Stimulated activated CD8-positive, alpha-beta memory T cell treated with anti-CD3 and anti-CD28 coated beads, Interleukin-4, amount 100 ng/mL, for 4 hours (primary cell): Measurements from ENCODE around the gene PGM2.
"Not testable (repeated sequence)": the region's sequence is repeated elsewhere in the genome, so short reads cannot be mapped to it uniquely, and the experiment has no call there.

Experiments used
- DNase-seq, 2 donors: peaks; one replicate each; pipeline ENCODE4 v3.0.0-alpha.2; 2020; ENCODE audit warnings: low read depth in 2 of 2, low spot score in 1 of 2

The PGM2 gene

GRCh38 chr4:37816719-37817118 lies 9.8 kb upstream of the PGM2 start:
- DNase-seq: no peak

GRCh38 chr4:37818752-37819151 lies 7.7 kb upstream of the PGM2 start:
- DNase-seq: no peak

DNA sequence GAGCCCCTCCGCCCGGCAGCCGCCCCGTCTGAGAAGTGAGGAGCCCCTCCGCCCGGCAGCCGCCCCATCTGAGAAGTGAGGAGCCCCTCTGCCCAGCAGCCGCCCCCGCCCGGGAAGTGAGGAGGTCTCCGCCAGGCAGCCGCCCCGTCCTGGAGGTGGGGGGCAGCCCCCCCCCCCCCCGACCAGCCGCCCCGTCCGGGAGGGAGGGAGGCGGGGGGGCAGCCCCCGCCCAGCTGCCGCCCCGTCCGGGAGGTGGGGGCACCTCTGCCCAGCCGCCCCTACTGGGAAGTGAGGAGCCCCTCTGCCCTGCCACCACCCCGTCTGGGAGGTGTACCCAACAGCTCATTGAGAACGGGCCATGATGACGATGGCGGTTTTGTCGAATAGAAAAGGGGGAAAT lies 6.0 kb upstream of the PGM2 start:
- not testable (repeated sequence) for DNase-seq

DNA sequence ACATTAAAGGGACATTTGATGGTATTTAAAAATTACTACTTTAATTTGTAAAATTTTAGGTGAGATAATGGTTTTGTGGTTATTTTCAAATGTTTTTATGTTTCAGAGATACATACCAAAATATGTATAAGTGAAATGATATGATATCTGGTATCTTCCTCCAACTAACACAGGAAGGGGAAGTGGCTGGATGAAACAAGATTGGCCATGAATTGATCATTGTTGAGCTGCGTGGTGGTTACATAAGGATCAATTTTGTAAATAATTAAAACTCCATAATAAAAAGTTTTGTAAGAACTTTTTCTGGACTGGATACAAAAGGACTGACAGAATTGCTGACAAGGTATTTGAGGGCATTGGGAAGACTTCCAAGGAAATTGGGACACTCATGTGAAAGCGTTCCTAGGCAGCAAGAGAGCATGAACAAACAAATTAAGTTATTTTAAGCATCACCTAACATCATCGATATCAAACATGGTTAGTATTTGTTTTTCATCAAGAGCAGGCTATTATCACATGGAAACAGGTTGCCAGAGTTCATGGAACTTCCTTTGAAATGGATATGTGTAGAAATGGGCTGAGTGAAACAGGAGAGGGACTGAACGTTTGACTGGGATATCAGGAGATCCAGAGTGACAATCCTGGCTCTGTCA lies 4.4 kb upstream of the PGM2 start:
- no peak for DNase-seq

GRCh38 chr4:37825501-37825900 lies 985 bp upstream of the PGM2 start:
- not testable (repeated sequence) for DNase-seq

DNA sequence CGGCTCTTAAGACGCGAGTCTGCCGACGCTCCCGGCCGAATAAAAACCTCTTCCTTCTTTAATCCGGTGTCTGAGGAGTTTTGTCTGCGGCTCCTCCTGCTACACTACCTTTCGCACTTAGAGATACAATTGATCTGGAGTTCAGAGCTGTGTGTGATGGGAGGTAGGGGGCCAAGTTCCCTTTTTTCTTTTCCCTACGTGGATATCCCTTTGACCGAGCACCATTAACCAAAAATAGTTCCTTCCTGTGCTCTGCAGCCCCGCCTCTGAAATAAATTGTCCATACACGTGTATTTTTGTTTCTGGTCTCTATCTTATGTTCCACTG lies 555 bp upstream of the PGM2 start:
- no peak for DNase-seq

GRCh38 chr4:37827030-37827685 lies 672 bp downstream of the PGM2 start:
- DNase-seq: no peak

DNA sequence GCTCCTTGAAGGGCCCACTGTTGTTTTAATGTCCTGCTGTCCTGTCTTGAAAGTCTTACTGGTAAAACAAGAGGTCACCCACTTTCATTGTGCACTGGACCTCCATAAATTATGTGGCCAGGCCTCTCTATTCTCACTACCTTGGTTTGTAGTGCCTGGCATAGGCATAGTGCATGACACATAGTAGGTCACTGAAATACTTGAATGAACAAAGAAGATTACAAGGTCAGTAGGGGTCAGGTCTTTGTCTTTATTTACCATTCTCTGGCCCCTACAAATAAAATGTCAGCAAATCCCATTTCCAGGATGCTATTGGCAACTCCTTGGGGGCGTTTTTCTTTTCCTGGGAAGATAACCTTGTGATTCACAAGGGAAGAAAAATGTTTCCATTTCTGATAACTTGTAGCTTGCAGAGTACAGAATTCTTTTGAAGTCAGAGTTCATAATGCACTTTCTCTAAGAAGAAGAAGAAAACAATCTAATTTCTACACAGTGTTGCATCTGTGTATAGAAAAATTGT lies 1.4 kb downstream of the PGM2 start:
- DNase-seq: no peak

- no peak for DNase-seq
Observed at GRCh38 chr4:37828843-37829242, 2.4 kb downstream of the PGM2 start.

GRCh38 chr4:37830640-37831039 lies 4.2 kb downstream of the PGM2 start:
- DNase-seq: no peak

DNA sequence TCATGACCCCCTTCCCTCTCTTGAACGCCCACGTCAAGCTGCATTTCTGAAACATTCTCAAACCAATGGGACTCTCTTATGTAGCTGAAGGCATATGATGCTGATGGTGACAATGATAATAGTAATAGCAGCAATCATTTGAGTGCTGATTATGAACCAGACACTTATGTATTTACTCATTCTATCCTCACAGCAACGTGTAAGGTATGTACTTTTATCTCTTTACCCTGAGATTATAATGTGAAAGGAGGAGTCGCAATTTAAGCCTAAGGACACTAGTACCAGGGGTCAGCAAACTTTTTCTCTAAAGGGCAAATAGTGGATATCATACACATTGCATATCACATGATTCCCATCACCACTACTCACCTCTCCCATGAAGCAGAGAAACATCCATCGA lies 8.5 kb downstream of the PGM2 start:
- no peak for DNase-seq

GRCh38 chr4:37835806-37836205 lies 9.3 kb downstream of the PGM2 start:
- DNase-seq: no peak

DNA sequence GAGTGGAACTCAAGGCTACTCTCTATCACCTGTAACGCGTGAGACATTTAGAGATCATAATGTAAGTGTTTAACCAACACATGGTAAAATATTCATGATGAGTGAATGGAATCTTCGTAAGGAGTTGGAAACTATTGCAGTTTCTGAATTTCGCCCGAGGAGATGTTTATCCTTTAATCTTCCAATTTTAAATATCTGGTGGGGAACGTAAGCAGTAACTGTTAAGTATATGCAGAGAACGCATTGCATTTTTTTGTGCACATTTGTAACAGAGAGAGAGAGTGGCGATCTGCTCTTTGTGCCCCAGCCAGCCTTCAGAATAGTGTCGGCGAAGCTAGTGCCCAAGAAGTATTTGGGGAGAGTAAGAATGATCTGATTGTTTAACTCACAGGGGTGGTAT lies 9.8 kb downstream of the PGM2 start:
- DNase-seq: no peak

GRCh38 chr4:37836838-37837440 lies 10.5 kb downstream of the PGM2 start:
- no peak for DNase-seq

DNA sequence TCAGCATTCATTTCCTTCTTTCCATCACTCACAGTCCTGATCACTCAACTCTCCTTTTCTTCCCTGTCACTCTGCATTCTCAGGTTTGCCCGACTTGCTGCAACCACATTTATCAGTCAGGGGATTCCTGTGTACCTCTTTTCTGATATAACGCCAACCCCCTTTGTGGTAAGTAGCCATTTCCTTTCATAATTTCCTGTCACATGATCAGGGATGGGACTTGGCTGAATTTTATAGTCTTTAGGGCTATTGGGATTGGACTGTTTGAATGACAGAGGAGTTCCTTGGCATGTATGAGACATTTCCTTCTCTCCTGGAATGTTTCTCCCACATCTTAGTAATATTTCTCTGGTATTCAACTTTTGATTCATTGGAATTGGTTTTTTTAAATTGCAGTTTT lies 11.0 kb downstream of the PGM2 start:
- DNase-seq: no peak

GRCh38 chr4:37839426-37839825 lies 12.9 kb downstream of the PGM2 start:
- DNase-seq: no peak

- no peak for DNase-seq
Observed at GRCh38 chr4:37844204-37844603, 17.7 kb downstream of the PGM2 start.

GRCh38 chr4:37845201-37845600 lies 18.7 kb downstream of the PGM2 start:
- no peak for DNase-seq

GRCh38 chr4:37847311-37847884 lies 20.9 kb downstream of the PGM2 start:
- DNase-seq: no peak

DNA sequence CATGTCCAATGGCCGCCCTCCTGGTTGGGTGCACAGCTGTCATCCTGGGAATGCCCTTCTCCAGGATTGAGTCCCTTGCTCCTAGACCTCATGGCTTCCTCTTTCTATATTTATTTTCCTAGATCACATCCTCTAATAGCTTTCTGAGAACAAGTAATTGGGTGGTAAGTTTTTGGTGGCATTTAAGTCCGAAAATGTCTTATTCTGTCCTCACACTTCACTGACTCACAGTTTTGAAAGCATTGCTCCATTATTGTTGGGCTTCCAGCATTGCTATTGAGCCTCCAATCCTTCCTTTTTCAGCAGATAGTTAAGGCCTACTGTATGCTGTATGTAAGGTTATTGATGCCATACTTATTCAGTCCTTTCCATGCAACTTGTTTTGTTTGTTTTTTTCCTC lies 25.9 kb downstream of the PGM2 start:
- no peak for DNase-seq

- no peak for DNase-seq
Observed at GRCh38 chr4:37858112-37858511, 31.6 kb downstream of the PGM2 start.

DNA sequence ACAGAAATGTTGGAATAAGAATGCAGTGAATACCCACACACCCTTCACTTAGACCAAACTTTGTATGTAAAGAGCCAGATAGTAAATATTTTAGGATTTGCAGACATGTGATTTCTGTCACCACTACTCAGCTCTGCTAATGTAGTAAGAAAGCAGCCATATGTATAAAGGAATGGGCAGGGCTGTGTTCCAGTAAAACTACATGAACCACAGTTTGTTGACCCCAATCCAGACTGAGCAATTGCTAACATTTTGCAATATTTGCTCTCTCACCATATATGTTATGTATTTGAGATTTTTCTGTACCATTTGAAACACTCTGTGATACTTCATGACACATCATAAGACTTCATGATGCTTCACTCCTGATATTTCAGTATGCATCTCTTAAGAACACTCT lies 32.4 kb downstream of the PGM2 start:
- DNase-seq: no peak
